Breast epithelium (tissue), 3 donors: ENCODE measurements around the gene OR10G7.

Experiments
- POLR2A ChIP-seq: fragments of 450-650 bp; IDR thresholded peaks from one replicate; pipeline ENCODE4 v1.6.1; 2016; ENCODE audit warnings: antibody characterized with exemption, mild to moderate bottlenecking, moderate library complexity
- POLR2AphosphoS5 ChIP-seq, 3 donors: sonication (generic); formaldehyde crosslinking; IDR thresholded peaks; one replicate each; pipeline ENCODE4 v1.6.1; 2017; ENCODE audit warnings: antibody characterized with exemption in 3 of 3
- TF ChIP-seq, protein P1 (sequence below), 3 donors: fragments of 450-650 bp; IDR thresholded peaks; one replicate each; pipeline ENCODE4 v1.5.1; 2016 to 2017; ENCODE audit warnings: antibody characterized with exemption in 3 of 3, mild to moderate bottlenecking in 3 of 3, moderate library complexity in 3 of 3

GRCh38 chr11:124074554-124074953, 33.4 kb upstream of the OR10G7 start:
- no peak for TF ChIP-seq POLR2AphosphoS5 (IDR thresholded peaks at IDR 0.05)
- TF ChIP-seq, protein P1, sequence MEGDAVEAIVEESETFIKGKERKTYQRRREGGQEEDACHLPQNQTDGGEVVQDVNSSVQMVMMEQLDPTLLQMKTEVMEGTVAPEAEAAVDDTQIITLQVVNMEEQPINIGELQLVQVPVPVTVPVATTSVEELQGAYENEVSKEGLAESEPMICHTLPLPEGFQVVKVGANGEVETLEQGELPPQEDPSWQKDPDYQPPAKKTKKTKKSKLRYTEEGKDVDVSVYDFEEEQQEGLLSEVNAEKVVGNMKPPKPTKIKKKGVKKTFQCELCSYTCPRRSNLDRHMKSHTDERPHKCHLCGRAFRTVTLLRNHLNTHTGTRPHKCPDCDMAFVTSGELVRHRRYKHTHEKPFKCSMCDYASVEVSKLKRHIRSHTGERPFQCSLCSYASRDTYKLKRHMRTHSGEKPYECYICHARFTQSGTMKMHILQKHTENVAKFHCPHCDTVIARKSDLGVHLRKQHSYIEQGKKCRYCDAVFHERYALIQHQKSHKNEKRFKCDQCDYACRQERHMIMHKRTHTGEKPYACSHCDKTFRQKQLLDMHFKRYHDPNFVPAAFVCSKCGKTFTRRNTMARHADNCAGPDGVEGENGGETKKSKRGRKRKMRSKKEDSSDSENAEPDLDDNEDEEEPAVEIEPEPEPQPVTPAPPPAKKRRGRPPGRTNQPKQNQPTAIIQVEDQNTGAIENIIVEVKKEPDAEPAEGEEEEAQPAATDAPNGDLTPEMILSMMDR (IDR thresholded peaks at IDR 0.05) = no peak
- no peak for TF ChIP-seq POLR2A
